ENCODE results near the gene TBC1D25.

GRCh38 chrX:48599341-48599740, 59.8 kb downstream of the TBC1D25 start:
- TF ChIP-seq ZBTB33 (IDR thresholded peaks at IDR 0.05; ENCODE audit: borderline replicate concordance, low read depth) (no peak), EZH2phosphoT487 (IDR thresholded peaks at IDR 0.05; ENCODE audit: borderline replicate concordance, low read depth) (no peak), FOSL2 (IDR thresholded peaks at IDR 0.05; ENCODE audit: borderline replicate concordance, low read depth) (no peak), EP300 (IDR thresholded peaks at IDR 0.05; ENCODE audit: borderline replicate concordance in 1 of 2, low read depth in 1 of 2, low read length in 1 of 2) (no peak), SMC3 (IDR thresholded peaks at IDR 0.05; ENCODE audit: low read depth, low read length) (no peak), TAF1 (IDR thresholded peaks at IDR 0.05; ENCODE audit: borderline replicate concordance, low read depth, low read length) (no peak), CTCF (IDR thresholded peaks at IDR 0.05) (no peak), GATA2 (CRISPR knock-in tag; IDR thresholded peaks at IDR 0.05) (no peak)
